PC-9 (cell line): ENCODE results near the gene SBF2.

Experiments used
- EZH2 ChIP-seq: fragments of 200-600 bp; sonication (generic); IDR thresholded peaks from 2 replicates; pipeline ENCODE4 v1.8.0; 2017; ENCODE audit warnings: antibody characterized with exemption, low read depth
- TF ChIP-seq, protein P1 (sequence below): fragments of 200-600 bp; sonication (generic); conservative IDR thresholded peaks from 2 replicates; pipeline ENCODE4 v1.6.1; 2017; ENCODE audit warnings: mixed run types, antibody characterized with exemption, mild to moderate bottlenecking, moderate library complexity

GRCh38 chr11:9763301-9763700 is 530.7 kb downstream of the SBF2 start:
- TF ChIP-seq, protein P1, sequence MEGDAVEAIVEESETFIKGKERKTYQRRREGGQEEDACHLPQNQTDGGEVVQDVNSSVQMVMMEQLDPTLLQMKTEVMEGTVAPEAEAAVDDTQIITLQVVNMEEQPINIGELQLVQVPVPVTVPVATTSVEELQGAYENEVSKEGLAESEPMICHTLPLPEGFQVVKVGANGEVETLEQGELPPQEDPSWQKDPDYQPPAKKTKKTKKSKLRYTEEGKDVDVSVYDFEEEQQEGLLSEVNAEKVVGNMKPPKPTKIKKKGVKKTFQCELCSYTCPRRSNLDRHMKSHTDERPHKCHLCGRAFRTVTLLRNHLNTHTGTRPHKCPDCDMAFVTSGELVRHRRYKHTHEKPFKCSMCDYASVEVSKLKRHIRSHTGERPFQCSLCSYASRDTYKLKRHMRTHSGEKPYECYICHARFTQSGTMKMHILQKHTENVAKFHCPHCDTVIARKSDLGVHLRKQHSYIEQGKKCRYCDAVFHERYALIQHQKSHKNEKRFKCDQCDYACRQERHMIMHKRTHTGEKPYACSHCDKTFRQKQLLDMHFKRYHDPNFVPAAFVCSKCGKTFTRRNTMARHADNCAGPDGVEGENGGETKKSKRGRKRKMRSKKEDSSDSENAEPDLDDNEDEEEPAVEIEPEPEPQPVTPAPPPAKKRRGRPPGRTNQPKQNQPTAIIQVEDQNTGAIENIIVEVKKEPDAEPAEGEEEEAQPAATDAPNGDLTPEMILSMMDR, result no peak
- no peak for TF ChIP-seq EZH2
